Neural progenitor cell (in vitro differentiated cells): ENCODE results near the gene TTC27.

Experiments
- EZH2phosphoT487 ChIP-seq: fragments of 200-600 bp; sonication (generic); IDR thresholded peaks from 2 replicates; pipeline ENCODE4 v1.6.1; 2017; ENCODE audit warnings: antibody characterized with exemption
- TF ChIP-seq, protein P1 (sequence below): fragments of 200-600 bp; sonication (generic); IDR thresholded peaks from 2 replicates; pipeline ENCODE4 v1.5.1; 2017; ENCODE audit warnings: antibody characterized with exemption, mild to moderate bottlenecking

DNA sequence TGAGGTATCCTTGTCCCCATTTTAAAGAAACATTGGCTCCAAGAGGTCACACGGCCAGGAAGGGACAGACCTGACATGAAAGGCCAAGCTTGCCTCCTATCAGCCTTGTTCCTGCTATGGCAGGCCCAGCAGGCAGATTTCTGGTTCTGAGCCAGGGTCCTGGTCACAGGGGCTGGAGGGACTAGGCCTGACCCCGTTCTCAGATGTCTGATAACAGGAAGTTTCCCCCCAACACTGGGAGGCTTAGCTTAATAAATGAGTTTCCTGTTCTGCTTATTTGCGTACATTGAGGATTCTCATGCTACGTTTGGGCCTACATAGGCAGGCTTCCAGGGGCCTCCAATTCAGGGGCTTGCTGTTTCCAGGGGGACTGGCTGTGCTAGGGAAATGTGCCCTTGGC is 211.1 kb downstream of the TTC27 start:
- TF ChIP-seq, protein P1, sequence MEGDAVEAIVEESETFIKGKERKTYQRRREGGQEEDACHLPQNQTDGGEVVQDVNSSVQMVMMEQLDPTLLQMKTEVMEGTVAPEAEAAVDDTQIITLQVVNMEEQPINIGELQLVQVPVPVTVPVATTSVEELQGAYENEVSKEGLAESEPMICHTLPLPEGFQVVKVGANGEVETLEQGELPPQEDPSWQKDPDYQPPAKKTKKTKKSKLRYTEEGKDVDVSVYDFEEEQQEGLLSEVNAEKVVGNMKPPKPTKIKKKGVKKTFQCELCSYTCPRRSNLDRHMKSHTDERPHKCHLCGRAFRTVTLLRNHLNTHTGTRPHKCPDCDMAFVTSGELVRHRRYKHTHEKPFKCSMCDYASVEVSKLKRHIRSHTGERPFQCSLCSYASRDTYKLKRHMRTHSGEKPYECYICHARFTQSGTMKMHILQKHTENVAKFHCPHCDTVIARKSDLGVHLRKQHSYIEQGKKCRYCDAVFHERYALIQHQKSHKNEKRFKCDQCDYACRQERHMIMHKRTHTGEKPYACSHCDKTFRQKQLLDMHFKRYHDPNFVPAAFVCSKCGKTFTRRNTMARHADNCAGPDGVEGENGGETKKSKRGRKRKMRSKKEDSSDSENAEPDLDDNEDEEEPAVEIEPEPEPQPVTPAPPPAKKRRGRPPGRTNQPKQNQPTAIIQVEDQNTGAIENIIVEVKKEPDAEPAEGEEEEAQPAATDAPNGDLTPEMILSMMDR = no peak
- TF ChIP-seq EZH2phosphoT487 = no peak
